GM18505 (cell line): Measurements from ENCODE around the gene TRIM75.

ENCODE experiments used
- ATAC-seq: cut with Tn5 transposase; IDR thresholded peaks from one replicate; pipeline ENCODE4 v1.9.1; 2021; ENCODE audit not compliant: unreplicated experiment
- POLR2A ChIP-seq: IDR thresholded peaks from 4 replicates; pipeline ENCODE4 v1.6.1; 2011; ENCODE audit warnings: borderline replicate concordance; ENCODE audit not compliant: insufficient read depth, insufficient read length; ENCODE audit errors: extremely low read depth

The TRIM75 gene

GRCh38 chr4:165101641-165102040, 48.0 kb downstream of the TRIM75 start:
- no peak for TF ChIP-seq POLR2A
- ATAC-seq: no peak

DNA sequence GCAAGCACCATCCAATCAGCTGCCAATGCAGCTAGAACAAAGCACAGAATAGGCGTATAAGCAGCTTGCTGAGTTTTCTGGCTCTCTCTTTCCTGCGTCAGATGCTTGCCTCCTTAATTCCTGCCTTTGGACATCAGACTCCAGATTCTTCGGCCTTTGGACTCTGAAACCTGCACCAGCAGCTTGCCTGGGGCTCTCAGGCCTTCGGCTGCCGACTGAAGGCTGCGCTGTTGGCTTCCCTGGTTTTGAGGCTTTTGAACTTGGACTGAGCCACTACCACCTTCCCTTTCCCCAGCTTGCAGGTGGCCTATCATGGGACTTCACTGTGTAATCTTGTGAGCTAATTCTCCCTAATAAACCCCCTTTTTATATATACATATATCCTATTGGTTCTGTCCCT, 52.9 kb downstream of the TRIM75 start:
- ATAC-seq: no peak

More for the DNA sequence above, 52.9 kb downstream of the TRIM75 start:
- no peak for TF ChIP-seq POLR2A
